Activated T-helper 9 cell treated with anti-CD3 and anti-CD28 coated beads, Interleukin-2, amount 50 U/mL, for 16 hours (primary cell): ENCODE results near the gene PPFIA4.

Experiments
- DNase-seq: peaks from one replicate; pipeline ENCODE4 v3.0.0-alpha.2; 2020; ENCODE audit warnings: low read depth

PPFIA4 gene

GRCh38 chr1:203126866-203127665 is 100.8 kb downstream of the PPFIA4 start:
- no peak for DNase-seq

GRCh38 chr1:203127666-203128430 is 101.6 kb downstream of the PPFIA4 start, which contains the start of gene ADORA1:
ADORA1 (plus strand) TSS chr1:203127726; CDS start chr1:203128842, 1,116 bp downstream.
- DNase-seq: no peak

- no peak for DNase-seq
Measured at GRCh38 chr1:203128431-203128715, 102.1 kb downstream of the PPFIA4 start.
